AG08396 (cell line): ENCODE measurements around the gene PPM1H.
"Not testable (repeated sequence)": the region's sequence is repeated elsewhere in the genome, so short reads cannot be mapped to it uniquely, and the experiment has no call there.

Experiments
- DNase-seq: peaks from one replicate; pipeline ENCODE4 v3.0.0; 2012; ENCODE audit warnings: low spot score, mixed read lengths

The PPM1H gene

DNA sequence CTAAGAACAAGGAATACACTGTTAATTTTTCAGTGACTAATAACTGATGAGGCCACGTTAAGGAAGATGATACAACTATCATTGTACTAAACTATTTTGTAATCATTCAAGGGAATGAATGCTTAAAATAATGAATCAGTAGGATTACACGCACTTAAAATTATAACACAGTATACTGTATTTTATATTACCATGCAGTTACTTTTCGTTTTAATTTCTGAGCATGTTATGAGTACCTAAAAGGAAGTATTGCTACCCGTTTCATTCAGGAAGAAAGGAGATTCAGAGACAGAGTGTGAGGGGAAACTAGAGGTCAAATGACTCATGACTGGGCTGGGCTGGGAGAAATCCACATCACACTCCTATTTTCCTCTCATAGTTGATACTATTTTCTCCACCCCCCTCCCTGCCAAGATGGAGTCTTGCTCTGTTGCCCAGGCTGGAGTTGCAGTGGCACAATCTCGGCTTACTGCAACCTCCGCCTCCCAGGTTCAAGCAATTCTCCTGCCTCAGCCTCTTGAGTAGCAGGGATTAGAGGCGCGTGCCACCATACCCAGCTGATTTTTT lies 202.0 kb downstream of the PPM1H start:
- DNase-seq, result peak; percentile 54

DNA sequence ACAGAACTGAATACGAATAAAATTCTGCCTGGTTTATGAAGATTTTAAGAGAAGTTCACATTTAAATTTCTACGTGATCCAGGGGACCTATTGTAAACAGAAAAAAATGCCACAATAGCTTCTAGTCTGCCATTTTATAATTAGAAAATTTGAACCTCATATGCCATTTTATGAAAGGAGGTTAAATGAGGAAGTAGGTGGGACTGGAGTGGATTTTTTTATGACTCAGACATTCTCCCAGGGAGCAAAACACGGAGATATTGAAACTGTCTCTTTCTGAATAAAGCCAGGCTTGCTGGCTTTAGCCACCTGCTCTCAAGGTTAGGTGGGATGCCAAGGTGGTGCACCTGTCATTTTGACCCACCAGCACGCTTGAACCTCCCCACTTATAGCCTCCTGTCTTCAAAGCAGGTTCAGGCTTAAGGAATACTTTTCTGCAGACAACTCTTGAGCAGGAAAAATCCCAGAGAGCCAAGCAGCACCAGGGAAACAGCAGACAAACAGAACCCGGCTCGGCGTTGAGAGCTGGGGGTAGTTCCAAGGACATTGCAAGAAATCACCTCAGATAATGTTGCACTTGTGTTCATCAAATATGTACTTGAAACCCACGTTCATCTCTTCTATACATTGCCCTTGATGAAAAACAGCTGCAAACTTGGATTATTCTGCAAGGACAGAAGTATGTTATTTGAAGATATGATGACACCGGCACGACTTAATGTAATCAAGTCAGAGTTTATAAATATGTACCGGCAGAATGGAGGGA lies 203.7 kb downstream of the PPM1H start:
- DNase-seq, result peak; percentile 35

- peak; percentile 30 for DNase-seq
Observed at GRCh38 chr12:62730649-62731048, 204.3 kb downstream of the PPM1H start.

DNA sequence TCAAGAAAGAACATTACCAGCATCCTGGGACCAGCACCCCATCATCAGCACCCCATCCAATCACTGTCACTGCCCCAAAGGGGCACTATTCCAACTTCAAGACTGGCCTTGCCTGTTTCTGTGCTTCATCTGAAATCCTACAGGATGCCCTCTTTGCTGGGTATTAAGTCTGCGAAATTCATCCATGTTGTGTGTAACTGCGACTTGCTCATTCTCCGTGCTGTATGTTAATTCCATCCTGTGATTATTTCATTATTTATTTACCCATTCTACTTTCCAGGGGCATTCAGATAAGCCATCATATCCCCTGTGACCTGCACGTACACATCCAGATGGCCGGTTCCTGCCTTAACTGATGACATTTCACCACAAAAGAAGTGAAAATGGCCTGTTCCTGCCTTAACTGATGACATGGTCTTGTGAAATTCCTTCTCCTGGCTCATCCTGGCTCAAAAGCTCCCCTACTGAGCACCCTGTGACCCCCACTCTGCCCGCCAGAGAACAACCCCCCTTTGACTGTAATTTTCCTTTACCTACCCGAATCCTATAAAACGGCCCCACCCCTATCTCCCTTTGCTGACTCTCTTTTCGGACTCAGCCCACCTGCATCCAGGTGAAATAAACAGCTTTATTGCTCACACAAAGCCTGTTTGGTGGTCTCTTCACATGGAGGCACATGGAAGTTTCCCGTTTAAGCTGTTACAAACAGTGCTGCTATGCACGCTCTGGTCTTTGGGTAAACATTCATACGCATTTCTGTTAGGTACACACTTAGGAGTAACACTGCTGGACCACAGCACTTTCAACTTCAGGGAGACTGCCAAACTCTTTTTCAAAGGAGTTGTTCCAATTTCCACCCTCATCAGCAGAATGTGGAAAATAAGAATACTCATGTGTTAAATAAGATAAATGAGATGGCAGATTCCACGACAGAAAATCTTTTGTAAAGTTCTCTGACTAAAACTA lies 205.1 kb downstream of the PPM1H start:
- not testable (repeated sequence) for DNase-seq

DNA sequence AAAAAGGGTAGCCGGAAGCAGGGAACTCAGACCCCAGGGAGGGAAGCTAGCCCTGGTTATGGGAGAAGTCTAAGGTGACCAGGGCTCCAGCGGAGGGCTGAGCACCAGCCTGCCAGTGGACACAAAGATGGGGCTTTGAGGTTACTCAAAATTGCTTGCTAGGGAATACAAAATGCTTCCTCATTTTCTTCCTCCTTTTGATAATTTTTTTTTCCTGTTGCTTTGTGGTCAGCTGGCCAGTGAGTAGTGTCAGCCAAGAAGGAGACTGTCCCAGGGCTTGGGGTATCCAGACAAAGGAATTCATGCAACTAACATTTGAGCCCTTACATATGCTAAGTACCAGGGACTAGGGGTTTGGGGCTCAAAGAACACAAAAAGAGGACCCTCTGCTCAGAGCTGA lies 206.2 kb downstream of the PPM1H start:
- DNase-seq, result no peak

- no peak for DNase-seq
Observed at GRCh38 chr12:62726471-62726980, 208.4 kb downstream of the PPM1H start.

DNA sequence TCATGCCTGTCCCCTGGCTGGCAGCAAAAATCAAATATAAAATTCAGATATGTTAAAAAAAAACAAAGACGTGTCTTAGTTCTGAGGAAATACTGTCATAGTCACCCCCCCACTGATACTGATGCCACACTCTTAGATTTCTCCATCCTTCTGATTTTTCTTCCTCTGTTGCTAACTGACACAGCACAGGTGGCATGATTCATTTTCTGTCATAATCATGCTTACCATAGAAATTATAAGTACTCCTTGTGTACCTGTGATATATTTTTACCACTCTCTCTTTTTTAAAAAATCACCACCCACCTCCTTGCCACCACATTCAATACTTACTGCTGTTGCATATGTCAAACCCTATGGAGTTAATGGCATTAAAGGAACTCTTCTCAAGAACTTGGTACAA lies 209.2 kb downstream of the PPM1H start:
- no peak for DNase-seq

DNA sequence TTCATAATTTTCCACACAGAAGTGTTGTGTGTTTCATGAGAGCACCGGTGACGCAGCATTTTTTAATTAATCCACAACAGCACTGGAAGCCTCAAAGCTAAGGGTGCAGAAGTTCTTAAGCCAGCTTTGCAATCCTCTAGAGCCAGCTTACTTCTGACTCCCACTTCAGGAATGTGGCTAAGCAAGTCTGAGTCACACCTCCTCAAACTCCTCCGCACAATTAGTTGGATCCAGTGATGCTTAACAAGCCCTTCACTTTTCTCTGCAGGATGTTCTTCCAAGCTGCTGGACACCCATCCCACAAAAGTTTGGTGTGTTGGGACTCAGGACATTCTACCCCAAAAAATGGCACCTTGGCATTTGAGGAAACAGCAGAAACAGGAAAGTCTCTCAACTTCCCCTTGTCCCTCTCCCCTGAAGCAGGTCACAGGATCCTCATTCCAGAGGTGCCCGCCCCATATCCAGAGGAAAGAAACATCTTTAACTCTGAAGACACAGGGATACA lies 210.0 kb downstream of the PPM1H start:
- peak; percentile 79 for DNase-seq

GRCh38 chr12:62724285-62724684 lies 210.7 kb downstream of the PPM1H start:
- DNase-seq, result no peak

GRCh38 chr12:62722971-62723680 lies 211.8 kb downstream of the PPM1H start:
- DNase-seq, result no peak

GRCh38 chr12:62720661-62721330 lies 214.2 kb downstream of the PPM1H start:
- peak; percentile 35 for DNase-seq

DNA sequence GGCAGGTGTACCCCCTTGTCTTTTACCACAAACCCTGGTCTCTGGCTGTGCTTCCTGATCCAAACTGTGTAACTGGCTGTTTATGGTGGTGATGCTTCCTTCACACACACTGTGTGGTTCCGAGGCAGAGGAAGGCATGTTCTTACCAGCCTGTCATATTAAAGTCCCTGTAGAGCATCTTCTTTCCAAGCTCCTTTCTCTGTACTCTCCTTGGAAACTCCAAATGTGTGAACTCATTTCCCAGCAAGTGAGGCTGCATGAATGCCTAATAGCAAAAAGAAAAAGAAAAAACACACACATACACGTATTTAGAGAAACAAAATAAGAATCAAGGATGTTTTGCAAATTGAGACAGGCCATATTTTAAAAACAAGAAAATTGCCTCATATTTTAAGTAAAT lies 214.9 kb downstream of the PPM1H start:
- no peak for DNase-seq

DNA sequence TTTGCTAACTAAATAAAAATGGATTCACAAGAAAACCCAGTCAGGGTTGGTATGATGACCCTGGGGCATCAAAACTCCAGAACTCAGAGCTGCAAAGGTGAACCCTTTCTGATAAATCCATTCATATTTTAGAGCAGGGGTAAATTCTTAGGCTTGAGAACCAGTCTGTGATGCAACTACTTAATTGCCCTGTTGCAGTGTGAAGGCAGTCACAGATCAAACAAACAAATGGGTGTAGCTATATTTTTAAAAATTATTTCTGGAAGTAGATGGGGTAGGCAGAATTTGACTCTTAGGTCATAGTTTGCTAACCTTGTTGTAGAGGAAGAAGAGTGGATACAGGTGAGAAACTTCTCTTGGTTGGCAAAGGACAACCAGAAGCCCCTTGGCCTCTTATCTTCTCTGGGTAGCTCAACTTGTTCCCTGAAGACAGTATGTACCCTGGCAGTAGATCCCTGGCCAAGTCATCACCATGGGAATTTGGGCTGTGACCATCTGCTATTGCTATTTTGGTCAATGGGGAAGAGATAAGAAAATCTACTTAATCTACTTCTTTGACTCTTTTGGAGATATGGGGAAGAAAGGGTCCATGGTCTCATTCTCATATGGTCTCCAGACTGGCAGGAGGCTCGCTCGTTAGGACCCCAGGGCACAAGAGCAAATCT lies 216.1 kb downstream of the PPM1H start:
- no peak for DNase-seq

GRCh38 chr12:62717643-62718042 lies 217.3 kb downstream of the PPM1H start:
- DNase-seq, result no peak

GRCh38 chr12:62716866-62717525 lies 218.0 kb downstream of the PPM1H start:
- no peak for DNase-seq

GRCh38 chr12:62716037-62716436 lies 218.9 kb downstream of the PPM1H start:
- DNase-seq, result no peak

GRCh38 chr12:62714774-62715721 lies 219.9 kb downstream of the PPM1H start:
- DNase-seq, result no peak

DNA sequence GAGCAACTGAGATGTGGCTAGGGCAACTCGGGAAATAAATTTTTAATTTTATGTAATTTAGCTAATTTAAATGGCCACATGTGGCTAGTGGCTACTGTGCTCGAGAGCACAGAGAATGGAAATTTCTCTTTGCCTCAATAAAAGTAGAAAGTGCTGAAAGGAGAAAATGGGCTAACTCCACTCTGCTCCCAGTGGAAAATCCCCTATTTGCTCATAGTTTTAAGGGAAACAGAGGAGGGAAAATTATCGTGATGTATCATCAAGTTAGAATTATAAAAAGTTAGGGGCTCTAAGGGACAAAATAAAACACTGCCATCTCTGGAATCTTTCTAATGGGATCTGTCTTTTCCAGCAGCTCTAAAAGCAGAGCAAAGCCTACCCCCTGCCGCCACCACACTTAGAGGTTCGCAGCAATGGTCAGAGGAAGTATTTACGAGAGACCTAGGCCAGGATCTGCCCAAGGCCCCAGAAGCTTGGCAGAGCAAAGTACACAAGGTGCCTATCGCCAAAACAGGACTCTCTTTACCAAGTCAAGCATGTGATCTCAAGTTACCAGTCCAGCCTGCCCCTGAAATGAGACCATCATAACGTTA lies 220.7 kb downstream of the PPM1H start:
- DNase-seq, result no peak
